ENCODE results near the gene SORCS1.

The SORCS1 gene

GRCh38 chr10:107163881-107164861 lies at the start of gene SORCS1:
TSS of gene SORCS1 (minus strand) at chr10:107164706.
- no peak for DNase-seq

- no peak for DNase-seq
These were observed 49.8 kb upstream of the SORCS1 start for GRCh38 chr10:107214261-107214660.

GRCh38 chr10:107213861-107214260 lies 49.4 kb upstream of the SORCS1 start:
- no peak for DNase-seq

GRCh38 chr10:107206833-107207232 lies 42.3 kb upstream of the SORCS1 start:
- no peak for DNase-seq

GRCh38 chr10:107169516-107169915 lies 5.0 kb upstream of the SORCS1 start:
- no peak for DNase-seq

- DNase-seq, result no peak
These were observed 4.2 kb upstream of the SORCS1 start for GRCh38 chr10:107168738-107169137.

- DNase-seq, result no peak
These were observed 1.9 kb upstream of the SORCS1 start for GRCh38 chr10:107166403-107166802.

- DNase-seq, result no peak
These were observed 486 bp upstream of the SORCS1 start for GRCh38 chr10:107164992-107165391.

GRCh38 chr10:107163076-107163855 lies 1.2 kb downstream of the SORCS1 start:
- no peak for DNase-seq

- DNase-seq, result no peak
These were observed 3.6 kb downstream of the SORCS1 start for GRCh38 chr10:107160866-107161265.

- DNase-seq, result no peak
These were observed 4.6 kb downstream of the SORCS1 start for GRCh38 chr10:107159871-107160270.

- DNase-seq, result no peak
These were observed 7.4 kb downstream of the SORCS1 start for GRCh38 chr10:107157071-107157470.

GRCh38 chr10:107152087-107152486 lies 12.4 kb downstream of the SORCS1 start:
- no peak for DNase-seq

- DNase-seq, result no peak
These were observed 15.6 kb downstream of the SORCS1 start for GRCh38 chr10:107148906-107149305.

GRCh38 chr10:107144490-107144889 lies 20.0 kb downstream of the SORCS1 start:
- no peak for DNase-seq

GRCh38 chr10:107141524-107142061 lies 22.9 kb downstream of the SORCS1 start:
- no peak for DNase-seq

- DNase-seq, result no peak
These were observed 25.3 kb downstream of the SORCS1 start for GRCh38 chr10:107139237-107139636.

GRCh38 chr10:107133656-107134055 lies 30.9 kb downstream of the SORCS1 start:
- DNase-seq, result no peak

- no peak for DNase-seq
These were observed 35.5 kb downstream of the SORCS1 start for GRCh38 chr10:107129000-107129399.

- DNase-seq, result no peak
These were observed 37.9 kb downstream of the SORCS1 start for GRCh38 chr10:107126512-107127065.

- no peak for DNase-seq
These were observed 41.8 kb downstream of the SORCS1 start for GRCh38 chr10:107122703-107123102.

GRCh38 chr10:107118866-107119265 lies 45.6 kb downstream of the SORCS1 start:
- no peak for DNase-seq

GRCh38 chr10:107104026-107104652 lies 60.4 kb downstream of the SORCS1 start:
- DNase-seq, result no peak

Data from NCI-H2171 treated with DMSO at 0.1 percent for 48 hours (cell line).